ENCODE results near the gene AUP1. TPM values are rescaled to one million over a fixed set of nuclear protein-coding genes. Genes with fewer than 3 reads are reported as not detected.
A peak's percentile ranks its signal among the peaks of the same experiment; 100 is the strongest.

AUP1 gene
- total RNA-seq, 4 donors from 2014 or later, result 94.0 to 116 (median 112) TPM

DNA sequence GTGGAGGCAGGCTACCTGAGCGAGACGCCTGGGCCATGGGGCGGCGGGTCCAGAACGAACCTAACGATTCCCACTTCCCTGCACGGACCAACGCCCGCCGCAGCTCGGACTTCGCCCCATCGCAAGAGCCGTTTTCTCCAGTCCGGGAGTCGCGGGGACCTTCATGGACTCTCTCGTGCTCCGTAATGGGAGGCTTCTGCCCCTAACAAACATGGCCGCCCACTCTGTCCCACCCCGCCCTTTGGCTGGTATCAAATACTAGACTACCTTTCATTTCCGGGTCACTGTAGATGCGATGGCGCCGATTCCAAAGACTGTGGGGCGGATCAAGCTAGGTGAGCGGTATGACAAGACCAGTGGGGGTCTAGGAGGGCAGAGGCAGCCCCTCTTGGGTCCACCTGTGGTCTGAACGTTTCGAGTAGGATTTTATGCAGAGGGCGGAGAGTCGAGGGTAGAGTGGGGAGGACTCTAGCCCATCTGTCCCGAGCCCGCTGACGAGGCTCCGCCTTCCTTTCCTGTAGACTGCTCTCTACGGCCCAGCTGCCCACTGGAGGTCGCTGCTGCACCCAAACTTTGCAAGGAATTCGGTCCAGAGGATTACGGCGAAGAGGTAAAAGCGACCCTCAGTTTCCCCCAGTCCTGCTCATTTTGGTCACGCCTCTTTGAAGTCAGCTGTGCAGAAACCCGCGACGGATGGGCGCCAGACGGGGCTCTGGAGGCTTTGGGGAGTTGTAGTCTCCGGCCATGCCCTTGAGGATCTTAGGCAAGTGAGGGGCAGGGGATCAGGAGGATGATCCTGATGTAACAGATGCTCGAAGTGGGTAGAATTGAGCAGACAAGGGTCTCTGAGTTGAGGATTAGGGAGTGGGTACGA lies 46.5 kb downstream of the AUP1 start, which contains the start of the genes CCDC142 and TTC31:
Gene CCDC142 (minus strand): TSS at position 198 of the 874 bp plus-strand sequence. CDS start 161 bp downstream, at position 37.
Gene TTC31 (plus strand): TSS at position 281 of the 874 bp plus-strand sequence. CDS start 15 bp downstream, at position 296.
- H3K4me3 ChIP-seq (ENCODE audit: low read depth, poor library complexity, severe bottlenecking), result peak within 1 kb of the TSS; percentile 82
- 0 to 1% methylated on average over 35 to 49 of the region's 50 CpGs for WGBS, 2 donors
- intact Hi-C loops (cut with DNase I; ENCODE audit: low total_unique reads), result loop anchor here (5.0 kb wide), 1 partner anchor 104 kb away; no protein-coding TSS in a partner anchor
- TF ChIP-seq, protein P1, sequence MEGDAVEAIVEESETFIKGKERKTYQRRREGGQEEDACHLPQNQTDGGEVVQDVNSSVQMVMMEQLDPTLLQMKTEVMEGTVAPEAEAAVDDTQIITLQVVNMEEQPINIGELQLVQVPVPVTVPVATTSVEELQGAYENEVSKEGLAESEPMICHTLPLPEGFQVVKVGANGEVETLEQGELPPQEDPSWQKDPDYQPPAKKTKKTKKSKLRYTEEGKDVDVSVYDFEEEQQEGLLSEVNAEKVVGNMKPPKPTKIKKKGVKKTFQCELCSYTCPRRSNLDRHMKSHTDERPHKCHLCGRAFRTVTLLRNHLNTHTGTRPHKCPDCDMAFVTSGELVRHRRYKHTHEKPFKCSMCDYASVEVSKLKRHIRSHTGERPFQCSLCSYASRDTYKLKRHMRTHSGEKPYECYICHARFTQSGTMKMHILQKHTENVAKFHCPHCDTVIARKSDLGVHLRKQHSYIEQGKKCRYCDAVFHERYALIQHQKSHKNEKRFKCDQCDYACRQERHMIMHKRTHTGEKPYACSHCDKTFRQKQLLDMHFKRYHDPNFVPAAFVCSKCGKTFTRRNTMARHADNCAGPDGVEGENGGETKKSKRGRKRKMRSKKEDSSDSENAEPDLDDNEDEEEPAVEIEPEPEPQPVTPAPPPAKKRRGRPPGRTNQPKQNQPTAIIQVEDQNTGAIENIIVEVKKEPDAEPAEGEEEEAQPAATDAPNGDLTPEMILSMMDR (IDR thresholded peaks at IDR 0.05), result peak in 1 of 3 donors; percentile 84
- TF ChIP-seq POLR2A (IDR thresholded peaks at IDR 0.05), result no peak
- peak; percentile 98 to 100 for DNase-seq (ENCODE audit: low spot score in 2 of 2)

DNA sequence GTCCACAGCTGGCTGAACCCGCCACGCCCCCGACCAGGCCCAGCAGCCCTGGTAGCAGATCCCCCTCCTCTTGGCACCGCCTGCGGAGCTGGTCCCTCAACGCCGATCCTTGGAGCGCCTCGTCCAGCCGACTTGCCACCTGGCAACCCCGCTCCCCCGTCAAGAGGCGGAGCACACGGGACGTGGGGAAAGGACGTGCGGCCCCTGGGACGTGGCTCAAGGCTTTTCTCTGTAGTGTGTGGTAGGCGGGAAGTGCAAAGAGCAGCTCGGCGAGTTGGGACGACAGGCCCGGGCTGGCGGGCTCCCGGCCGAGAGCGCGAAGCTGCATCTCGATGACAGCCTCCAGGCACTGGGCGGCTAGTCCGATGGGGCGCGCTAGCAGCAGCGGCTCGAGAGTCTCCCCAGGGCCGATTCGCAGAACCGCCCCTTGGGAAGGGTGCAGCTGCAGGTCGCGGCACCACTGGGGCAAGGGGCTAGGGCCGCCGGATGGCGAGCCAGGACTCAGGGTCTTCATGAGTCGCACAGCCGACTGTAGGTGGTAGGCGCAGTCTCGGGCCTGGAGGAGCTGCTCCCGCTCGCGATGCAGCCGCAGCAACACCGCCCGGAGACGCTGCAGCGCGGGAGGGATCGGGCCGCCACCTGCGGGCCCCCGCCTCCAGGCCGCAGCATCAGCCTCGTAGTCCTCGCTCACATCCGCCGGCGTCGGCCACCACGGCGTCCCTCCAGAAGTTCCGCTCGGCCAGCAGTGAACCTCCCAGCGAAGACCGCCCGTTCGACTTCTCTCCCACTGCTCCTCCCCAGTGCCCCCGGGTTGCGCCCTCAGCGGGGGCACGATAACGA lies 47.3 kb downstream of the AUP1 start:
- intact Hi-C loops (cut with DNase I; ENCODE audit: low total_unique reads), result loop anchor here (5.0 kb wide), 1 partner anchor 105 kb away; no protein-coding TSS in a partner anchor
- H3K4me3 ChIP-seq (ENCODE audit: low read depth, poor library complexity, severe bottlenecking), result peak overlapping the region; percentile 82
- WGBS, 2 donors, result 0 to 3% methylated on average over 29 to 62 of the region's 80 CpGs
- TF ChIP-seq POLR2A (IDR thresholded peaks at IDR 0.05), result no peak
- TF ChIP-seq, protein P1 (IDR thresholded peaks at IDR 0.05), result no peak
- DNase-seq (ENCODE audit: low spot score in 2 of 2), result peak in 1 of 2 donors; percentile 92

DNA sequence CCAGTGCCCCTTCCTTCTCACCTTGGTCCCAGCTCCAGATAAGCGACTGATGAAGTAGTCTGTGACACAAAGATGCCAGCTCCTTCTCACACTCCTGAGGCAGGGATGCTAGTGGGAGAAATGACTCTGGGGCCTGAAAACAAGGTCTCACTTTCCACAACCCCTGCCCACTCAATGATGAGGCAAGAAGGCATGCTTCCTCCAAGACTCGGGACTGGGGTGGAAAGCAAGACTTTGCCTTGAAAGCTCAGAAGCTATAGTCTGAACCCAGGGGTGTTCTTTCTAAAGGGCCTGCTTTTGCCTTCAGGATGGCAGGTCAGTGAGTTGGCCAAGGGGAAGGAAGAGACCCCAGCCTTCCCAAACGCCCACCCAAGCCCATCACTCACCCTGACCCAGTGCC lies 48.1 kb downstream of the AUP1 start:
- WGBS, 2 donors, result 46 to 54% methylated on average over 3 of the region's 3 CpGs
- intact Hi-C loops (cut with DNase I; ENCODE audit: low total_unique reads), result loop anchor here (5.0 kb wide), 1 partner anchor 106 kb away; no protein-coding TSS in a partner anchor
- no peak for TF ChIP-seq POLR2A (IDR thresholded peaks at IDR 0.05)
- TF ChIP-seq, protein P1 (IDR thresholded peaks at IDR 0.05), result no peak
- H3K4me3 ChIP-seq (ENCODE audit: low read depth, poor library complexity, severe bottlenecking), result peak overlapping the region; percentile 82
- DNase-seq (ENCODE audit: low spot score in 2 of 2), result no peak

Other genes starting within 250 kb of the AUP1 start
- gene SLC4A5, start 186.3 kb downstream of the AUP1 start, total RNA-seq, result 1 to 10 TPM; 3.0 to 5.6 (median 3.7) TPM
- 100 to 1,000 TPM in 1 of 4 donors, 10 to 100 TPM in 3; 76.5 to 106 (median 95.8) TPM for gene DCTN1, start 149.4 kb downstream of the AUP1 start, total RNA-seq
- 1 to 10 TPM in 3 of 4 donors, under 1 TPM in 1; 0.34 to 2.4 (median 1.2) TPM for gene C2orf81, start 108.1 kb downstream of the AUP1 start, total RNA-seq
- 10 to 100 TPM in 1 of 4 donors, 1 to 10 TPM in 3; 5.5 to 13.3 (median 8.0) TPM for gene WDR54, start 108.0 kb downstream of the AUP1 start, total RNA-seq
- 10 to 100 TPM; 44.9 to 71.8 (median 48.3) TPM for gene RTKN, start 87.8 kb downstream of the AUP1 start, total RNA-seq
- 10 to 100 TPM; 19.3 to 39.6 (median 31.8) TPM for gene INO80B, start 74.6 kb downstream of the AUP1 start, total RNA-seq
- 10 to 100 TPM; 35.9 to 44.9 (median 38.1) TPM for gene WBP1, start 71.3 kb downstream of the AUP1 start, total RNA-seq
- 10 to 100 TPM; 49.5 to 57.4 (median 52.5) TPM for gene MOGS, start 64.3 kb downstream of the AUP1 start, total RNA-seq
- gene MRPL53, start 57.0 kb downstream of the AUP1 start, total RNA-seq, result 10 to 100 TPM; 24.9 to 70.0 (median 29.5) TPM
- gene CCDC142, start 46.7 kb downstream of the AUP1 start, total RNA-seq, result 10 to 100 TPM; 11.7 to 16.1 (median 13.4) TPM
- gene TTC31, start 46.6 kb downstream of the AUP1 start, total RNA-seq, result 10 to 100 TPM; 18.4 to 26.1 (median 21.9) TPM
- gene LBX2, start 30.1 kb downstream of the AUP1 start, total RNA-seq, result 1 to 10 TPM in 1 of 4 donors, under 1 TPM in 1, not detected in 2; 0.55 to 1.2 TPM
- gene PCGF1, start 22.0 kb downstream of the AUP1 start, total RNA-seq, result 10 to 100 TPM; 13.3 to 38.4 (median 24.1) TPM
- gene TLX2, start 15.3 kb downstream of the AUP1 start, total RNA-seq, result not detected
- gene DQX1, start 3.5 kb downstream of the AUP1 start, total RNA-seq, result 1 to 10 TPM; 1.9 to 8.0 (median 6.2) TPM
- 10 to 100 TPM; 22.6 to 28.6 (median 25.2) TPM for gene HTRA2, start 227 bp upstream of the AUP1 start, total RNA-seq
- gene LOXL3, start 24.2 kb upstream of the AUP1 start, total RNA-seq, result 1 to 10 TPM in 3 of 4 donors, under 1 TPM in 1; 0.17 to 2.5 (median 1.4) TPM
- 1 to 10 TPM; 3.8 to 7.2 (median 4.7) TPM for gene DOK1, start 25.0 kb upstream of the AUP1 start, total RNA-seq
- gene M1AP, start 118.6 kb upstream of the AUP1 start, total RNA-seq, result 1 to 10 TPM in 1 of 4 donors, under 1 TPM in 2, not detected in 1; 0.38 to 2.7 (median 0.52) TPM
- gene SEMA4F, start 124.5 kb upstream of the AUP1 start, total RNA-seq, result 1 to 10 TPM; 1.6 to 4.5 (median 3.4) TPM

Measured in lower leg skin (tissue), 4 donors.